Liver (tissue), 9 donors: ENCODE measurements around the gene PRR5L. TPM values are rescaled to one million over a fixed set of nuclear protein-coding genes. Genes with fewer than 3 reads are reported as not detected.

Experiments
- DNase-seq: peaks from one replicate; pipeline ENCODE4 v3.0.0-alpha.2; 2017; ENCODE audit warnings: low spot score
- H3K27ac ChIP-seq, 2 donors: one replicate each; pipeline ENCODE4 v1.7.0; 2013; ENCODE audit warnings: inconsistent platforms in 2 of 2, low read length in 2 of 2, control low read depth in 1 of 2, low read depth in 1 of 2, mild to moderate bottlenecking in 1 of 2
- H3K27me3 ChIP-seq, 4 donors: one replicate each; pipeline versions ENCODE4 v1.6.1 to v1.7.0; 2013; ENCODE audit warnings: low read length in 3 of 4, inconsistent platforms in 1 of 4, mild to moderate bottlenecking in 1 of 4, moderate library complexity in 1 of 4; ENCODE audit not compliant: control insufficient read depth in 4 of 4, insufficient read depth in 4 of 4
- H3K36me3 ChIP-seq, 4 donors: one replicate each; pipeline versions ENCODE4 v1.6.1 to v1.7.0; 2013; ENCODE audit warnings: low read length in 3 of 4, mild to moderate bottlenecking in 3 of 4, low read depth in 1 of 4, moderate library complexity in 1 of 4; ENCODE audit not compliant: control insufficient read depth in 4 of 4, insufficient read depth in 3 of 4
- H3K4me1 ChIP-seq, 4 donors: one replicate each; pipeline versions ENCODE4 v1.6.1 to v1.7.0; 2013; ENCODE audit warnings: low read length in 3 of 4, mild to moderate bottlenecking in 3 of 4, moderate library complexity in 1 of 4; ENCODE audit not compliant: control insufficient read depth in 4 of 4, insufficient read depth in 4 of 4
- H3K4me3 ChIP-seq, 3 donors: one replicate each; pipeline versions ENCODE4 v1.6.1 to v1.7.0; 2013; ENCODE audit warnings: low read length in 3 of 3, control low read depth in 1 of 3, low read depth in 1 of 3, mild to moderate bottlenecking in 1 of 3
- H3K9ac ChIP-seq, 2 donors: one replicate each; pipeline ENCODE4 v1.7.0; 2013; ENCODE audit warnings: low read length in 2 of 2, mild to moderate bottlenecking in 2 of 2, moderate library complexity in 2 of 2, control low read depth in 1 of 2, low read depth in 1 of 2
- H3K9me3 ChIP-seq, 4 donors: one replicate each; pipeline versions ENCODE4 v1.6.1 to v1.7.0; 2013; ENCODE audit warnings: low read length in 3 of 4; ENCODE audit not compliant: control insufficient read depth in 4 of 4
- ATF3 ChIP-seq: IDR thresholded peaks from 2 replicates; pipeline ENCODE4 v1.6.1; 2016; ENCODE audit warnings: antibody characterized with exemption
- FOXA1 ChIP-seq: IDR thresholded peaks from 2 replicates; pipeline ENCODE4 v1.6.1; 2016; ENCODE audit warnings: antibody characterized with exemption
- GABPA ChIP-seq, 2 donors: IDR thresholded peaks in 1 of 2; conservative IDR thresholded peaks in 1 of 2; 2 replicates each; pipeline ENCODE4 v1.6.1; 2016; ENCODE audit warnings: antibody characterized with exemption in 2 of 2, mild to moderate bottlenecking in 1 of 2, moderate library complexity in 1 of 2
- HNF4A ChIP-seq, 2 donors: conservative IDR thresholded peaks; 2 replicates each; pipeline ENCODE4 v1.6.1; 2016; ENCODE audit warnings: antibody characterized with exemption in 2 of 2, mild to moderate bottlenecking in 2 of 2
- HNF4G ChIP-seq: IDR thresholded peaks from 2 replicates; pipeline ENCODE4 v1.6.1; 2016; ENCODE audit warnings: antibody characterized with exemption
- JUND ChIP-seq, 2 donors: IDR thresholded peaks; 2 replicates each; pipeline ENCODE4 v1.6.1; 2016; ENCODE audit warnings: antibody characterized with exemption in 2 of 2
- MAX ChIP-seq: IDR thresholded peaks from 2 replicates; pipeline ENCODE4 v1.6.1; 2016; ENCODE audit warnings: antibody characterized with exemption
- NR2F2 ChIP-seq: IDR thresholded peaks from 2 replicates; pipeline ENCODE4 v1.6.1; 2016; ENCODE audit warnings: antibody characterized with exemption
- RAD21 ChIP-seq, 2 donors: IDR thresholded peaks; 2 replicates each; pipeline ENCODE4 v1.6.1; 2016; ENCODE audit warnings: antibody characterized with exemption in 2 of 2, mild to moderate bottlenecking in 2 of 2
- REST ChIP-seq: IDR thresholded peaks from 2 replicates; pipeline ENCODE4 v1.6.1; 2016; ENCODE audit warnings: antibody characterized with exemption, mild to moderate bottlenecking
- RXRA ChIP-seq, 2 donors: IDR thresholded peaks; 2 replicates each; pipeline ENCODE4 v1.6.1; 2017 to 2018; ENCODE audit warnings: antibody characterized with exemption in 2 of 2, mild to moderate bottlenecking in 1 of 2
- SP1 ChIP-seq: IDR thresholded peaks from 2 replicates; pipeline ENCODE4 v1.6.1; 2018; ENCODE audit warnings: antibody characterized with exemption, mild to moderate bottlenecking
- TAF1 ChIP-seq: conservative IDR thresholded peaks from 2 replicates; pipeline ENCODE4 v1.6.1; 2016; ENCODE audit warnings: antibody characterized with exemption, mild to moderate bottlenecking
- YY1 ChIP-seq: IDR thresholded peaks from 2 replicates; pipeline ENCODE4 v1.6.1; 2016; ENCODE audit warnings: antibody characterized with exemption, mild to moderate bottlenecking
- WGBS: extraction: QIAGEN DNeasy Blood & Tissue Kit; methylation state at CpG from one replicate; pipeline ENCODE4 v1.1.7; 2013; 5-methylcytosine and 5-hydroxymethylcytosine counted together
- polyA plus RNA-seq, 2 donors: library from polyadenylated mRNA; stranded (reverse) in 1 of 2; unstranded in 1 of 2; fragments of 200-250 nt in 1 of 2; fragments of >200 nt in 1 of 2; fragmentation: Nextera tagmentation in 1 of 2; extraction: Ambion mirVana in 1 of 2; gene quantifications; one replicate each; pipeline versions ENCODE4 v1.2.1 to v1.2.3, GENCODE V29; 2013 to 2015
- total RNA-seq, 2 donors: library from RNA; depleted of rRNA; stranded (reverse); fragments of >200 nt; gene quantifications; one replicate each; pipeline ENCODE4 v1.2.3, GENCODE V29; 2014
- TF ChIP-seq, protein P1 (sequence below): fragments of 150-350 bp; IDR thresholded peaks from 2 replicates; pipeline ENCODE4 v1.5.1; 2017; ENCODE audit warnings: improper control_type of control experiment, low read depth, low read length; ENCODE audit not compliant: missing input control
- TF ChIP-seq, protein P2 (sequence below): IDR thresholded peaks from 2 replicates; pipeline ENCODE4 v1.6.1; 2016; ENCODE audit warnings: antibody characterized with exemption
- donor health status: healthy.
- donor health status: healthy.
- donor health status: healthy.
- donor health status: healthy.
- donor health status: healthy.

Gene PRR5L
- total and polyA plus RNA-seq, 4 donors = 1.2 to 8.5 (median 4.5) TPM

- Histone ChIP-seq H3K9ac (no peak overlapping the region), H3K27ac (no peak overlapping the region), H3K9me3 (no peaks in the 10 kb centered on the region), H3K27me3 (no peaks in the 10 kb centered on the region), H3K4me1 (peaks cover 0 to 8% (median 4%) of the 10 kb centered on the region in 4 donors), H3K4me3 (no peak overlapping the region), H3K36me3 (no peaks in the 10 kb centered on the region)
- 64% methylated on average over 4 of the region's 4 CpGs for WGBS
- TF ChIP-seq REST (no peak), YY1 (no peak), SP1 (no peak), HNF4A (conservative IDR thresholded peaks at IDR 0.05) (no peak), GABPA (IDR thresholded peaks at IDR 0.05 in 1 of 2, conservative IDR thresholded peaks at IDR 0.05 in 1 of 2) (no peak), RXRA (IDR thresholded peaks at IDR 0.05) (no peak), NR2F2 (no peak), ATF3 (no peak), TAF1 (no peak)
- TF ChIP-seq, protein P1, sequence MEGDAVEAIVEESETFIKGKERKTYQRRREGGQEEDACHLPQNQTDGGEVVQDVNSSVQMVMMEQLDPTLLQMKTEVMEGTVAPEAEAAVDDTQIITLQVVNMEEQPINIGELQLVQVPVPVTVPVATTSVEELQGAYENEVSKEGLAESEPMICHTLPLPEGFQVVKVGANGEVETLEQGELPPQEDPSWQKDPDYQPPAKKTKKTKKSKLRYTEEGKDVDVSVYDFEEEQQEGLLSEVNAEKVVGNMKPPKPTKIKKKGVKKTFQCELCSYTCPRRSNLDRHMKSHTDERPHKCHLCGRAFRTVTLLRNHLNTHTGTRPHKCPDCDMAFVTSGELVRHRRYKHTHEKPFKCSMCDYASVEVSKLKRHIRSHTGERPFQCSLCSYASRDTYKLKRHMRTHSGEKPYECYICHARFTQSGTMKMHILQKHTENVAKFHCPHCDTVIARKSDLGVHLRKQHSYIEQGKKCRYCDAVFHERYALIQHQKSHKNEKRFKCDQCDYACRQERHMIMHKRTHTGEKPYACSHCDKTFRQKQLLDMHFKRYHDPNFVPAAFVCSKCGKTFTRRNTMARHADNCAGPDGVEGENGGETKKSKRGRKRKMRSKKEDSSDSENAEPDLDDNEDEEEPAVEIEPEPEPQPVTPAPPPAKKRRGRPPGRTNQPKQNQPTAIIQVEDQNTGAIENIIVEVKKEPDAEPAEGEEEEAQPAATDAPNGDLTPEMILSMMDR = no peak
- TF ChIP-seq, protein P2, sequence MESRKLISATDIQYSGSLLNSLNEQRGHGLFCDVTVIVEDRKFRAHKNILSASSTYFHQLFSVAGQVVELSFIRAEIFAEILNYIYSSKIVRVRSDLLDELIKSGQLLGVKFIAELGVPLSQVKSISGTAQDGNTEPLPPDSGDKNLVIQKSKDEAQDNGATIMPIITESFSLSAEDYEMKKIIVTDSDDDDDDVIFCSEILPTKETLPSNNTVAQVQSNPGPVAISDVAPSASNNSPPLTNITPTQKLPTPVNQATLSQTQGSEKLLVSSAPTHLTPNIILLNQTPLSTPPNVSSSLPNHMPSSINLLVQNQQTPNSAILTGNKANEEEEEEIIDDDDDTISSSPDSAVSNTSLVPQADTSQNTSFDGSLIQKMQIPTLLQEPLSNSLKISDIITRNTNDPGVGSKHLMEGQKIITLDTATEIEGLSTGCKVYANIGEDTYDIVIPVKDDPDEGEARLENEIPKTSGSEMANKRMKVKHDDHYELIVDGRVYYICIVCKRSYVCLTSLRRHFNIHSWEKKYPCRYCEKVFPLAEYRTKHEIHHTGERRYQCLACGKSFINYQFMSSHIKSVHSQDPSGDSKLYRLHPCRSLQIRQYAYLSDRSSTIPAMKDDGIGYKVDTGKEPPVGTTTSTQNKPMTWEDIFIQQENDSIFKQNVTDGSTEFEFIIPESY = no peak
- DNase-seq = no peak
Observed at GRCh38 chr11:36360826-36361415, 64.8 kb downstream of the PRR5L start.

DNA sequence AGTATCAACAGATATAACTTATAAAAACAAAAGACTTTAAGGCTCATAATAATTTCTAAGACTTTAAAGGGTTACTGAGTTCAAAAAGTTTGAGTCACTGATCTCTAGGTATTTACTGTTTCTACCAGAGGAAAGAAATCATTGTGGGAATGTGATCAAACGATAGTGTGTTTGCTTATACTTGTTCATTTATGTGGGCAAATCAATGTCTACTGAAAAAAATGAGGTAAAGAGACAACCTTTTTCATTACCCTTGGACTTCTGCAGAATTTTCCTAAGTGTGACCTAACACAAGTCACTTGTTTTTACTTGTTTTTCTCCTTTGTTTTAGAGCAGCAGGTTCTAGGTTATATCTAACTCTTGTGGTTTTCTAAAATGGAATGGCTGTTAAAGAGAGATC lies 65.4 kb downstream of the PRR5L start:
- no peak overlapping the region for H3K27ac ChIP-seq
- no peak for DNase-seq
- H3K27me3 ChIP-seq = no peaks in the 10 kb centered on the region
- no peaks in the 10 kb centered on the region for H3K36me3 ChIP-seq
- H3K9me3 ChIP-seq = no peaks in the 10 kb centered on the region
- WGBS = 17% methylated on average over 1 of the region's 1 CpG
- no peak for TF ChIP-seq RXRA (IDR thresholded peaks at IDR 0.05)
- TF ChIP-seq FOXA1 = no peak
- TF ChIP-seq RAD21 (IDR thresholded peaks at IDR 0.05) = no peak
- TF ChIP-seq, protein P1 = no peak
- TF ChIP-seq GABPA (IDR thresholded peaks at IDR 0.05 in 1 of 2, conservative IDR thresholded peaks at IDR 0.05 in 1 of 2) = no peak
- TF ChIP-seq HNF4G = no peak
- no peak for TF ChIP-seq JUND (IDR thresholded peaks at IDR 0.05)
- no peak for TF ChIP-seq MAX
- TF ChIP-seq NR2F2 = no peak
- H3K4me1 ChIP-seq = peaks cover 0 to 8% (median 4%) of the 10 kb centered on the region in 4 donors
- H3K4me3 ChIP-seq = no peak overlapping the region
- H3K9ac ChIP-seq = no peak overlapping the region
